Naive thymus-derived CD8-positive, alpha-beta T cell (primary cell): ENCODE results near the gene TRIM46. TPM values are rescaled to one million over a fixed set of nuclear protein-coding genes. Genes with fewer than 3 reads are reported as not detected.

ENCODE experiments used
- ATAC-seq, 2 donors: fragments of 150-1000 bp; cut with Tn5 transposase in 1 of 2; sonication (Bioruptor Pico), chemical (Tn5 transposase) in 1 of 2; 1 replicate in 1 of 2; 2 replicates in 1 of 2; pipeline ENCODE4 v1.10.0; 2021; ENCODE audit warnings: mild to moderate bottlenecking in 2 of 2, moderate library complexity in 2 of 2
- POLR2A ChIA-PET: fragments of 350-600 bp; sonication (Branson Sonifier 250); formaldehyde crosslinking; loops from one replicate; lab custom pipeline; 2021; ENCODE audit warnings: antibody characterized with exemption; lab: Charles Lee
- DNase-seq, 10 donors: peaks; one replicate each; pipeline versions ENCODE4 v3.0.0 to v3.0.0-alpha.2; 2020 to 2022
- H3K27ac Mint-ChIP-seq, 10 donors: one replicate each; pipeline ENCODE4 v1.8.0; 2020 to 2022; ENCODE audit warnings: mild to moderate bottlenecking in 10 of 10, mixed read lengths in 10 of 10, moderate library complexity in 4 of 10, inconsistent platforms in 1 of 10
- H3K27me3 Mint-ChIP-seq, 5 donors: one replicate each; pipeline ENCODE4 v1.8.0; 2021 to 2022; ENCODE audit warnings: mixed read lengths in 5 of 5
- H3K36me3 Mint-ChIP-seq, 3 donors: one replicate each; pipeline ENCODE4 v1.8.0; 2020 to 2022; ENCODE audit warnings: mixed read lengths in 3 of 3, mild to moderate bottlenecking in 2 of 3, inconsistent platforms in 1 of 3
- H3K4me1 Mint-ChIP-seq, 4 donors: one replicate each; pipeline ENCODE4 v1.8.0; 2021 to 2022; ENCODE audit warnings: mixed read lengths in 4 of 4
- H3K4me3 Mint-ChIP-seq, 10 donors: one replicate each; pipeline ENCODE4 v1.8.0; 2020 to 2022; ENCODE audit warnings: mild to moderate bottlenecking in 10 of 10, mixed read lengths in 10 of 10, moderate library complexity in 6 of 10, inconsistent platforms in 1 of 10
- H3K9me3 Mint-ChIP-seq, 9 donors: one replicate each; pipeline ENCODE4 v1.8.0; 2020 to 2022; ENCODE audit warnings: mixed read lengths in 9 of 9, mild to moderate bottlenecking in 3 of 9, inconsistent platforms in 1 of 9, moderate library complexity in 1 of 9
- polyA plus RNA-seq, 3 donors: library from polyadenylated mRNA; unstranded; fragments of 300-500 nt; fragmentation: Illumina TruSeq; gene quantifications; one replicate each; pipeline ENCODE4 v1.2.3, GENCODE V29; 2021
- total RNA-seq, 8 experiments: library from RNA in 2 of 8; stranded (reverse) in 2 of 8; gene quantifications; one replicate each; pipeline ENCODE4 v1.2.3 and lab custom pipeline; 2021 to 2026

Gene TRIM46
- total and polyA plus RNA-seq, 5 experiments from 2014 or later, result 0.40 to 4.1 (median 0.92) TPM

GRCh38 chr1:155175927-155176371, 2.3 kb downstream of the TRIM46 start:
- no peaks in the 10 kb centered on the region for H3K9me3 Mint-ChIP-seq
- DNase-seq (peak in 4 of 10 donors; percentile 20 to 34 (median 22)), ATAC-seq (peak in 1 of 2 donors; percentile 13)
- H3K27ac Mint-ChIP-seq, result peak overlapping the region in 8 of 10 donors; percentile 29 to 98 (median 84)
- peak overlapping the region in 6 of 10 donors; percentile 3 to 52 (median 40) for H3K4me3 Mint-ChIP-seq
- peaks cover 0 to 14% (median 6%) of the 10 kb centered on the region in 3 donors for H3K36me3 Mint-ChIP-seq
- peaks cover 23 to 52% (median 43%) of the 10 kb centered on the region in 4 donors for H3K4me1 Mint-ChIP-seq
- POLR2A ChIA-PET, result interaction anchor here (0.6 to 7.8 kb wide), 4 partner anchors 18 to 67 kb away, joined by 3 to 150 read pairs (median 27); partner anchors contain the start of genes MTX1 and THBS3
- H3K27me3 Mint-ChIP-seq, result peaks cover 0 to 2% (median 0%) of the 10 kb centered on the region in 5 donors

GRCh38 chr1:155176544-155177071, 3.0 kb downstream of the TRIM46 start:
- peaks cover 0 to 2% (median 0%) of the 10 kb centered on the region in 5 donors for H3K27me3 Mint-ChIP-seq
- peaks cover 0 to 13% (median 6%) of the 10 kb centered on the region in 3 donors for H3K36me3 Mint-ChIP-seq
- POLR2A ChIA-PET, result interaction anchor here (0.9 to 7.8 kb wide), 4 partner anchors 17 to 68 kb away, joined by 3 to 150 read pairs (median 26); partner anchors contain the start of genes MTX1 and THBS3
- H3K27ac Mint-ChIP-seq, result peak overlapping the region; percentile 29 to 98 (median 68)
- peak overlapping the region; percentile 3 to 63 (median 40) for H3K4me3 Mint-ChIP-seq
- no peaks in the 10 kb centered on the region for H3K9me3 Mint-ChIP-seq
- peak; percentile 63 to 88 (median 82) for DNase-seq
- ATAC-seq, result peak; percentile 31 to 48
- peaks cover 23 to 52% (median 43%) of the 10 kb centered on the region in 4 donors for H3K4me1 Mint-ChIP-seq

DNA sequence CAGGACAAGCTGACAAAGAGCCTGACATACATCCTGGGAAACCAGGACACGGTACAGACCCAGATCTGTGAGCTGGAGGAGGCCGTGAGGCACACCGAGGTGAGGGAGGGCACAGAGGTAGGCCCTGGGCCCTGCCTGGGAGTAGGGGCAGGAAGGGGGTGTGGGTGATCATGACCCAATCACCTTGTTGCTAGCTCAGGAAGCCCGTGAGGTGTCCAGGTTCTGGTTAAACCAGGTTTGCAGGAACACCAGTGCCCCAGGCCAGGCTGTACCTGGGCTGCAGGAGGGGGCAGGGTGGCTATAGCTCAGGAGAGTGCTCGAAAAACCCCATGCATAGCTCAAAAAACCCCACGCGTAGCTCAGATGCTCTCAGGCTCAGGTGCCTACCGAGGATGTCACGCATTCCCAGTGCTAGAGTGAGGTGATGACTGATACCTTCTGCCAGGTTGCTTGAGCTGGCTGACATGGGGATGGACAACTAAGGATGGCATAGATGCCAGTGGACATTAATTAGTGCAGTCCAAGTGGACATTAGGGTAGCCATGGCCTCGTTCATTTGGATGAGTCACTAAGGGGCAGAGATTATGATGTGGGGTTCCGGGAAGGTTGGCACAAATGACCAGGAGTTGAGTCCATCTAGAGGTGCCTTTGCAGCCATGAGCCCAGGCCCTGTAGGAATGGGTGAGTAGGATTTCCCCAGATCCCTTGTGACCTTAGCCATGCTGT, 3.7 kb downstream of the TRIM46 start:
- peaks cover 0 to 17% (median 6%) of the 10 kb centered on the region in 3 donors for H3K36me3 Mint-ChIP-seq
- no peak overlapping the region for H3K4me3 Mint-ChIP-seq
- peaks cover 0 to 2% (median 0%) of the 10 kb centered on the region in 5 donors for H3K27me3 Mint-ChIP-seq

DNA sequence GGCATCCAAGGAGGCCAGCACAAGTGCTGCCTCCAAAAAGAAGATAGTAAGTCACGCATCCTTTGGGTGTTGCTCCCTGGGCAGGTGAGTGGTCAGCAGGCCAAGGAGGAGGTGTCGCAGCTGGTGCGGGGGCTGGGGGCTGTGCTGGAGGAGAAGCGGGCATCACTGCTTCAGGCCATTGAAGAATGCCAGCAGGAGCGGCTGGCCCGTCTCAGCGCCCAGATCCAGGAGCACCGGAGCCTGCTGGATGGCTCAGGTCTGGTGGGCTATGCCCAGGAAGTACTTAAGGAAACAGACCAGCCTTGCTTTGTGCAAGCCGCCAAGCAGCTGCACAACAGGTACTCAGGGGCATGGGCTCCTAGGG, 4.3 kb downstream of the TRIM46 start:
- H3K27me3 Mint-ChIP-seq, result peaks cover 0 to 2% (median 0%) of the 10 kb centered on the region in 5 donors
- POLR2A ChIA-PET, result interaction anchor here (1.1 to 7.8 kb wide), 4 partner anchors 16 to 67 kb away, joined by 3 to 150 read pairs (median 26); partner anchors contain the start of genes MTX1 and THBS3
- ATAC-seq, result no peak
- DNase-seq, result no peak
- peaks cover 16 to 41% (median 33%) of the 10 kb centered on the region in 4 donors for H3K4me1 Mint-ChIP-seq
- no peak overlapping the region for H3K4me3 Mint-ChIP-seq
- peaks cover 0 to 21% (median 6%) of the 10 kb centered on the region in 3 donors for H3K36me3 Mint-ChIP-seq
- no peak overlapping the region for H3K27ac Mint-ChIP-seq
- H3K9me3 Mint-ChIP-seq, result no peaks in the 10 kb centered on the region

More for the DNA sequence above, 3.7 kb downstream of the TRIM46 start:
- POLR2A ChIA-PET, result interaction anchor here (0.9 to 7.8 kb wide), 5 partner anchors 17 to 67 kb away, joined by 3 to 150 read pairs (median 9); partner anchors contain the start of genes MTX1 and THBS3
- ATAC-seq (no peak), DNase-seq (no peak)
- Mint-ChIP-seq H3K9me3 (no peaks in the 10 kb centered on the region), H3K4me1 (peaks cover 19 to 47% (median 37%) of the 10 kb centered on the region in 4 donors), H3K27ac (peak overlapping the region in 1 of 10 donors; percentile 51)

GRCh38 chr1:155178441-155179111, 4.9 kb downstream of the TRIM46 start:
- peaks cover 0 to 28% (median 6%) of the 10 kb centered on the region in 3 donors for H3K36me3 Mint-ChIP-seq
- no peak overlapping the region for H3K4me3 Mint-ChIP-seq
- H3K4me1 Mint-ChIP-seq, result peaks cover 13 to 34% (median 27%) of the 10 kb centered on the region in 4 donors
- no peak for ATAC-seq
- DNase-seq, result peak in 1 of 10 donors; percentile 49
- H3K27me3 Mint-ChIP-seq, result no peaks in the 10 kb centered on the region
- POLR2A ChIA-PET, result interaction anchor here (2.2 to 7.8 kb wide), 2 partner anchors 15 to 66 kb away, joined by 9 to 150 read pairs; no protein-coding TSS in a partner anchor
- H3K27ac Mint-ChIP-seq, result no peak overlapping the region
- no peaks in the 10 kb centered on the region for H3K9me3 Mint-ChIP-seq

DNA sequence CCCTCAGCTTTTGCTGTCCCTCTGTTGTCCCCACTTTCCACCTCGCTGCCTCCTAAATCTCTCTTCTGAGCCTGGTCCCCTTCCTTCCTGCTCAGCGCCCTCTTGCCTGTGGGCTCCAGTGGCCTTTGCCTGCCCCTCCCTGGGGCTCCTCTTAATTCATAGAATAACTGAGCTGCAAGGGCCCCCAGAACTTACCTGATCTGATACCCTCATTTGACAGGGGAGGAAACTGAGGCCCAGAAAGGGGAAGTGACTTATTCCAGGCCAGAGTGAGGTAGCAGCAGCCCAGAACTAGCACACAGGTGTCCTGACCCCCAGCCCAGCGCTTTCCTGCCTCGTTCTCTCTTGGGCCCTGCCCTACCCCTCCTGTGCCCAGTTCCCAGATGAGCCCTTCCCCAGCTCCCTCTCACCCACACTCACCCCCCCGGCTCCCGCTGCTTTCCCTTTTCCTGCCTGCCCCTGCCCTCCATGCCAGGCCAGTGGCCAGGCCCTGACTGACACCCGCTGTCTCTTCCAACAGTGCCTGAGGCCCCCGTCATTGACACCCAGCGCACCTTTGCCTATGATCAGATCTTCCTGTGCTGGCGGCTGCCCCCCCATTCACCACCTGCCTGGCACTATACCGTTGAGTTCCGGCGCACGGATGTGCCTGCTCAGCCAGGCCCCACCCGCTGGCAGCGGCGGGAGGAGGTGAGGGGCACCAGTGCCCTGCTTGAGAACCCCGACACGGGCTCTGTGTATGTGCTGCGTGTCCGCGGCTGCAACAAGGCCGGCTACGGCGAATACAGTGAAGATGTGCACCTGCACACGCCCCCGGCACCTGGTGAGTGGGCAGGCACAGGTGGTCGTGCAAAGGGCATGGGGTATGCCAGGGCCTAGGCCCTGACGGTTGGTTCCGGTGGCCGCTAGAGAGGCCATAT, 5.7 kb downstream of the TRIM46 start:
- Mint-ChIP-seq H3K9me3 (no peaks in the 10 kb centered on the region), H3K27me3 (no peaks in the 10 kb centered on the region), H3K36me3 (peaks cover 0 to 31% (median 6%) of the 10 kb centered on the region in 3 donors), H3K4me3 (no peak overlapping the region), H3K27ac (no peak overlapping the region), H3K4me1 (peaks cover 10 to 26% (median 21%) of the 10 kb centered on the region in 4 donors)
- peak in 1 of 10 donors; percentile 42 for DNase-seq
- POLR2A ChIA-PET, result interaction anchor here (0.8 to 7.8 kb wide), 2 partner anchors 15 kb away, joined by 6 to 150 read pairs; no protein-coding TSS in a partner anchor
- ATAC-seq, result no peak

GRCh38 chr1:155181371-155182051, 7.9 kb downstream of the TRIM46 start:
- ATAC-seq (no peak), DNase-seq (peak in 1 of 10 donors; percentile 35)
- Mint-ChIP-seq H3K27me3 (no peaks in the 10 kb centered on the region), H3K4me1 (peaks cover 6 to 15% (median 7%) of the 10 kb centered on the region in 4 donors), H3K36me3 (peaks cover 0 to 31% (median 6%) of the 10 kb centered on the region in 3 donors), H3K27ac (no peak overlapping the region), H3K4me3 (no peak overlapping the region), H3K9me3 (no peaks in the 10 kb centered on the region)
- POLR2A ChIA-PET, result no interaction called here

GRCh38 chr1:155182052-155182550, 8.5 kb downstream of the TRIM46 start:
- Mint-ChIP-seq H3K4me3 (no peak overlapping the region), H3K9me3 (no peaks in the 10 kb centered on the region), H3K27ac (no peak overlapping the region), H3K36me3 (peaks cover 0 to 31% (median 6%) of the 10 kb centered on the region in 3 donors), H3K27me3 (no peaks in the 10 kb centered on the region), H3K4me1 (peaks cover under 1 to 10% (median 3%) of the 10 kb centered on the region in 4 donors)
- DNase-seq, result no peak
- ATAC-seq, result no peak
- POLR2A ChIA-PET, result no interaction called here

- no peak for DNase-seq
- Mint-ChIP-seq H3K36me3 (peaks cover 0 to 30% (median 5%) of the 10 kb centered on the region in 3 donors), H3K4me3 (no peak overlapping the region), H3K27ac (peak overlapping the region in 1 of 10 donors; percentile 23), H3K27me3 (no peaks in the 10 kb centered on the region), H3K9me3 (no peaks in the 10 kb centered on the region), H3K4me1 (peaks cover 5 to 12% (median 8%) of the 10 kb centered on the region in 4 donors)
- no peak for ATAC-seq
- POLR2A ChIA-PET, result interaction anchor here (0.7 to 2.8 kb wide), 4 partner anchors 9 to 64 kb away, joined by 3 to 14 read pairs (median 4); no protein-coding TSS in a partner anchor
Measured at GRCh38 chr1:155183775-155184221, 10.1 kb downstream of the TRIM46 start.

- Mint-ChIP-seq H3K27ac (peak overlapping the region in 1 of 10 donors; percentile 57), H3K36me3 (peaks cover 0 to 28% (median 1%) of the 10 kb centered on the region in 3 donors), H3K27me3 (no peaks in the 10 kb centered on the region), H3K9me3 (no peaks in the 10 kb centered on the region), H3K4me1 (peaks cover 5 to 12% (median 8%) of the 10 kb centered on the region in 4 donors), H3K4me3 (peak overlapping the region in 1 of 10 donors; percentile 10)
- ATAC-seq, result no peak
- peak in 1 of 10 donors; percentile 50 for DNase-seq
- POLR2A ChIA-PET, result interaction anchor here (0.9 to 2.8 kb wide), 3 partner anchors 10 to 43 kb away, joined by 3 to 14 read pairs (median 3); no protein-coding TSS in a partner anchor
Measured at GRCh38 chr1:155184351-155184811, 10.7 kb downstream of the TRIM46 start.
